ENCODE results near the gene IL1RAPL1.

Gene IL1RAPL1

DNA sequence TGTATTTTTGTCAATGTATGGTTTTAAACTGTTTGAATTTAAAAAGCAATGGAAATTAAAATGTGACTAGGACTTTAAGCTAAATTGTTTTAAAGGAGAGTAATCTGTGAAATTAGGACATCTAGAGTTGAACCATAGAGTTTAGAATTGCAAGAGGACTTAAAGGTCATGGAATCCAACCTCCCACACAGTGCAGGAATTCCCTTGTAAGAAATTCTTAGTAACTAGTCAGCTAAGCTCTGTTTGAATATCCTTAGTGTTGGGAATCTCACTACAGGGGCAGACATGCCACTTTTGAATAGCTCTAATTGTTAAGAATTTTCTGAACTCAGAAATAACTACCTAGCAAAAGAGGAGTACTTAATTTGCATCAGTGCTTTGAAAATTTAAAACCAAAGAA is 292.9 kb downstream of the IL1RAPL1 start:
- no peak for ATAC-seq
- no peak for TF ChIP-seq SNAI2 (CRISPR knock-in tag; IDR thresholded peaks at IDR 0.05)

DNA sequence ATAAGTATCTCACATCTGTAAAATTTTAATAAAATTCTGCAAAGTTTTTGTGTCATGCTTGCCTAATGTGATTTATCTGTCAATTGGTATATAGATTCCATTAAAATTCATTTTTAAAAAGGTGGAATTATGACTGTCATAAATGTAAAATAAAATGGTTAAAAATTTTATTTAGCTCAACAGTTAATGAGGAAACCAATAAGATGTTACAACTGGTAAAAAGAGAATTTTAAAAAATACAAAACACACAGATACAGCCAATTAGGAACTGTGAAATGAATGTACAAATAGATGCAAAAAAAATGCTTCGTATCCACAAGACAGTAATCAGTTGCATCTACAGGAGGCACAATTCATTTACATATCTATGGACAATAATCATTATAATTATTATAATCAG is 297.6 kb downstream of the IL1RAPL1 start:
- no peak for ATAC-seq
- TF ChIP-seq PPARA (CRISPR knock-in tag; IDR thresholded peaks at IDR 0.05; ENCODE audit: borderline replicate concordance), result no peak
- TF ChIP-seq ZNF70 (CRISPR knock-in tag; IDR thresholded peaks at IDR 0.05), result no peak
- TF ChIP-seq, protein P1, sequence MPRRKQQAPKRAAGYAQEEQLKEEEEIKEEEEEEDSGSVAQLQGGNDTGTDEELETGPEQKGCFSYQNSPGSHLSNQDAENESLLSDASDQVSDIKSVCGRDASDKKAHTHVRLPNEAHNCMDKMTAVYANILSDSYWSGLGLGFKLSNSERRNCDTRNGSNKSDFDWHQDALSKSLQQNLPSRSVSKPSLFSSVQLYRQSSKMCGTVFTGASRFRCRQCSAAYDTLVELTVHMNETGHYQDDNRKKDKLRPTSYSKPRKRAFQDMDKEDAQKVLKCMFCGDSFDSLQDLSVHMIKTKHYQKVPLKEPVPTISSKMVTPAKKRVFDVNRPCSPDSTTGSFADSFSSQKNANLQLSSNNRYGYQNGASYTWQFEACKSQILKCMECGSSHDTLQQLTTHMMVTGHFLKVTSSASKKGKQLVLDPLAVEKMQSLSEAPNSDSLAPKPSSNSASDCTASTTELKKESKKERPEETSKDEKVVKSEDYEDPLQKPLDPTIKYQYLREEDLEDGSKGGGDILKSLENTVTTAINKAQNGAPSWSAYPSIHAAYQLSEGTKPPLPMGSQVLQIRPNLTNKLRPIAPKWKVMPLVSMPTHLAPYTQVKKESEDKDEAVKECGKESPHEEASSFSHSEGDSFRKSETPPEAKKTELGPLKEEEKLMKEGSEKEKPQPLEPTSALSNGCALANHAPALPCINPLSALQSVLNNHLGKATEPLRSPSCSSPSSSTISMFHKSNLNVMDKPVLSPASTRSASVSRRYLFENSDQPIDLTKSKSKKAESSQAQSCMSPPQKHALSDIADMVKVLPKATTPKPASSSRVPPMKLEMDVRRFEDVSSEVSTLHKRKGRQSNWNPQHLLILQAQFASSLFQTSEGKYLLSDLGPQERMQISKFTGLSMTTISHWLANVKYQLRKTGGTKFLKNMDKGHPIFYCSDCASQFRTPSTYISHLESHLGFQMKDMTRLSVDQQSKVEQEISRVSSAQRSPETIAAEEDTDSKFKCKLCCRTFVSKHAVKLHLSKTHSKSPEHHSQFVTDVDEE (CRISPR knock-in tag; IDR thresholded peaks at IDR 0.05), result no peak
- TF ChIP-seq ZNF565 (CRISPR knock-in tag; conservative IDR thresholded peaks at IDR 0.05; ENCODE audit: low read depth), result no peak
- TF ChIP-seq, protein P2, sequence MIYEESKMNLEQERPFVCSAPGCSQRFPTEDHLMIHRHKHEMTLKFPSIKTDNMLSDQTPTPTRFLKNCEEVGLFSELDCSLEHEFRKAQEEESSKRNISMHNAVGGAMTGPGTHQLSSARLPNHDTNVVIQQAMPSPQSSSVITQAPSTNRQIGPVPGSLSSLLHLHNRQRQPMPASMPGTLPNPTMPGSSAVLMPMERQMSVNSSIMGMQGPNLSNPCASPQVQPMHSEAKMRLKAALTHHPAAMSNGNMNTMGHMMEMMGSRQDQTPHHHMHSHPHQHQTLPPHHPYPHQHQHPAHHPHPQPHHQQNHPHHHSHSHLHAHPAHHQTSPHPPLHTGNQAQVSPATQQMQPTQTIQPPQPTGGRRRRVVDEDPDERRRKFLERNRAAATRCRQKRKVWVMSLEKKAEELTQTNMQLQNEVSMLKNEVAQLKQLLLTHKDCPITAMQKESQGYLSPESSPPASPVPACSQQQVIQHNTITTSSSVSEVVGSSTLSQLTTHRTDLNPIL (CRISPR knock-in tag; IDR thresholded peaks at IDR 0.05; ENCODE audit: low read depth), result no peak
- TF ChIP-seq RARB (CRISPR knock-in tag; IDR thresholded peaks at IDR 0.05), result no peak
- TF ChIP-seq, protein P3, sequence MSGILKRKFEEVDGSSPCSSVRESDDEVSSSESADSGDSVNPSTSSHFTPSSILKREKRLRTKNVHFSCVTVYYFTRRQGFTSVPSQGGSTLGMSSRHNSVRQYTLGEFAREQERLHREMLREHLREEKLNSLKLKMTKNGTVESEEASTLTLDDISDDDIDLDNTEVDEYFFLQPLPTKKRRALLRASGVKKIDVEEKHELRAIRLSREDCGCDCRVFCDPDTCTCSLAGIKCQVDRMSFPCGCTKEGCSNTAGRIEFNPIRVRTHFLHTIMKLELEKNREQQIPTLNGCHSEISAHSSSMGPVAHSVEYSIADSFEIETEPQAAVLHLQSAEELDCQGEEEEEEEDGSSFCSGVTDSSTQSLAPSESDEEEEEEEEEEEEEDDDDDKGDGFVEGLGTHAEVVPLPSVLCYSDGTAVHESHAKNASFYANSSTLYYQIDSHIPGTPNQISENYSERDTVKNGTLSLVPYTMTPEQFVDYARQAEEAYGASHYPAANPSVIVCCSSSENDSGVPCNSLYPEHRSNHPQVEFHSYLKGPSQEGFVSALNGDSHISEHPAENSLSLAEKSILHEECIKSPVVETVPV (CRISPR knock-in tag; IDR thresholded peaks at IDR 0.05), result no peak
- no peak for TF ChIP-seq ZFP3 (CRISPR knock-in tag; IDR thresholded peaks at IDR 0.05)
- no peak for TF ChIP-seq ZFP30 (CRISPR knock-in tag; IDR thresholded peaks at IDR 0.05)
- TF ChIP-seq, protein P4, sequence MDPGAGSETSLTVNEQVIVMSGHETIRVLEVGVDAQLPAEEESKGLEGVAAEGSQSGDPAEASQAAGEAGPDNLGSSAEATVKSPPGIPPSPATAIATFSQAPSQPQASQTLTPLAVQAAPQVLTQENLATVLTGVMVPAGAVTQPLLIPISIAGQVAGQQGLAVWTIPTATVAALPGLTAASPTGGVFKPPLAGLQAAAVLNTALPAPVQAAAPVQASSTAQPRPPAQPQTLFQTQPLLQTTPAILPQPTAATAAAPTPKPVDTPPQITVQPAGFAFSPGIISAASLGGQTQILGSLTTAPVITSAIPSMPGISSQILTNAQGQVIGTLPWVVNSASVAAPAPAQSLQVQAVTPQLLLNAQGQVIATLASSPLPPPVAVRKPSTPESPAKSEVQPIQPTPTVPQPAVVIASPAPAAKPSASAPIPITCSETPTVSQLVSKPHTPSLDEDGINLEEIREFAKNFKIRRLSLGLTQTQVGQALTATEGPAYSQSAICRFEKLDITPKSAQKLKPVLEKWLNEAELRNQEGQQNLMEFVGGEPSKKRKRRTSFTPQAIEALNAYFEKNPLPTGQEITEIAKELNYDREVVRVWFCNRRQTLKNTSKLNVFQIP (CRISPR knock-in tag; IDR thresholded peaks at IDR 0.05; ENCODE audit: borderline replicate concordance, low read depth), result no peak
- TF ChIP-seq OSR1 (CRISPR knock-in tag; IDR thresholded peaks at IDR 0.05), result no peak
- no peak for TF ChIP-seq GLIS3 (CRISPR knock-in tag; IDR thresholded peaks at IDR 0.05)
- no peak for TF ChIP-seq ESRRG (CRISPR knock-in tag; IDR thresholded peaks at IDR 0.05)
- no peak for TF ChIP-seq ARNTL (CRISPR knock-in tag; IDR thresholded peaks at IDR 0.05; ENCODE audit: borderline replicate concordance, low read depth)

DNA sequence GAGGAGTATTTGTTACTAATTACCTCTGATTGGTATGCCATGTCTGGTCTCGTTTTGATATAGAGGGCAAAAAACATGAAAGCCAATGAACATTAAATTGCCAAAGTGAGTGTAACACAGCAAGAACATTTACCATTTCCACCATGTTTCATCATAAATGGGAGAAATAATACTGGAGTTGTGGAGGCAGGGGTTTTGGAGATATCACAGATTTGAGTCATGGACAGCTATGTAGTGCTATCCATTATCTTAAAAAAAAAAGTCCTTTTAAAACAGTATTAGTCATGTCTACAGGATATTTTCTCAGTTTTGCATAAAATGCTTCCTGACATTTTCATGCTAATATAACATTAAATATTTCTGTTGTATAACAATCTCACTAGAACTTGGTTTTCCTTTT is 301.2 kb downstream of the IL1RAPL1 start:
- TF ChIP-seq CSDC2 (CRISPR knock-in tag; IDR thresholded peaks at IDR 0.05), result no peak
- no peak for TF ChIP-seq ZNF70 (CRISPR knock-in tag; IDR thresholded peaks at IDR 0.05)
- TF ChIP-seq, protein P4 (CRISPR knock-in tag; IDR thresholded peaks at IDR 0.05; ENCODE audit: borderline replicate concordance, low read depth), result no peak
- TF ChIP-seq GLIS3 (CRISPR knock-in tag; IDR thresholded peaks at IDR 0.05), result no peak
- TF ChIP-seq ISL1 (CRISPR knock-in tag; IDR thresholded peaks at IDR 0.05), result no peak
- no peak for TF ChIP-seq ZNF565 (CRISPR knock-in tag; conservative IDR thresholded peaks at IDR 0.05; ENCODE audit: low read depth)
- no peak for TF ChIP-seq TCF4 (CRISPR knock-in tag; IDR thresholded peaks at IDR 0.05; ENCODE audit: borderline replicate concordance)
- ATAC-seq, result no peak

DNA sequence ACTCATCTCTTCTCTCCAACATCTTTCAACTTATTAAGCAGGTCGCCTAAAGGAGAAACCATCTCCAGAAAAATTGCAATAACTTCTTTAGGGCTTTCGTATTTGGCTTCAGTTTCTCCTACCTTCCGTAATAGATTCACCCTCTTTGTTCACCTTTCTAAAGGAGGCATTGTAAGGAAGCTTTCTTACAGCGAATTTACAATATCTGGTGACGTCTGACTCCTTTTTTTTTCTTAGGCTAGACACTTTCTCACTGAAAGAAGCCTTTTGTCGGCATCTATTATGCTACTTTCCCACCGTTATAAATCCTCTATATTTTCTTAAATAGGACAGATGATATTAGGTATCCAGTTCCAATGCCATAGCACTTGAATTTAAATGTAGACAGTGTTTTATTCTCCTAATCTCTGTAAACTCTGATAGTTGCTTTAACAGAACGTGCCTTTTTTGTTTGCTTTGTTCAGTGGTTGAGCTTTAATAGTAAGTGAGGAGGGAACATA is 302.4 kb downstream of the IL1RAPL1 start:
- ATAC-seq, result no peak
- TF ChIP-seq RARB (CRISPR knock-in tag; IDR thresholded peaks at IDR 0.05), result no peak
- no peak for TF ChIP-seq ZNF8 (CRISPR knock-in tag; IDR thresholded peaks at IDR 0.05)
- no peak for TF ChIP-seq ZFP3 (CRISPR knock-in tag; IDR thresholded peaks at IDR 0.05)
- no peak for TF ChIP-seq ZC3H10 (CRISPR knock-in tag; IDR thresholded peaks at IDR 0.05)
- no peak for TF ChIP-seq OSR1 (CRISPR knock-in tag; IDR thresholded peaks at IDR 0.05)
- TF ChIP-seq ZNF70 (CRISPR knock-in tag; IDR thresholded peaks at IDR 0.05), result no peak
- TF ChIP-seq, protein P2 (CRISPR knock-in tag; IDR thresholded peaks at IDR 0.05; ENCODE audit: low read depth), result no peak
- no peak for TF ChIP-seq GLIS3 (CRISPR knock-in tag; IDR thresholded peaks at IDR 0.05)
- TF ChIP-seq ZFP30 (CRISPR knock-in tag; IDR thresholded peaks at IDR 0.05), result no peak
- TF ChIP-seq, protein P4 (CRISPR knock-in tag; IDR thresholded peaks at IDR 0.05; ENCODE audit: borderline replicate concordance, low read depth), result no peak
- TF ChIP-seq, protein P3 (CRISPR knock-in tag; IDR thresholded peaks at IDR 0.05), result no peak
- no peak for TF ChIP-seq BACH2 (CRISPR knock-in tag; IDR thresholded peaks at IDR 0.05; ENCODE audit: borderline replicate concordance)
- TF ChIP-seq TOX (CRISPR knock-in tag; IDR thresholded peaks at IDR 0.05; ENCODE audit: borderline replicate concordance), result no peak
- TF ChIP-seq ARNTL (CRISPR knock-in tag; IDR thresholded peaks at IDR 0.05; ENCODE audit: borderline replicate concordance, low read depth), result no peak

Data from SK-N-SH treated with all-trans-retinoic acid at 6 μM for 48 hours (cell line).